Chondrocyte (in vitro differentiated cells): ENCODE measurements around the gene FGF16. TPM values are rescaled to one million over a fixed set of nuclear protein-coding genes. Genes with fewer than 3 reads are reported as not detected.
"Not testable (repeated sequence)": the region's sequence is repeated elsewhere in the genome, so short reads cannot be mapped to it uniquely, and the experiment has no call there.

Experiments used
- DNase-seq: peaks from one replicate; pipeline ENCODE4 v3.0.0; 2021; ENCODE audit warnings: mixed read lengths, low spot score
- H3K27ac Mint-ChIP-seq: one replicate; pipeline ENCODE4 v1.8.0; 2021; ENCODE audit warnings: mild to moderate bottlenecking, moderate library complexity, mixed read lengths; ENCODE audit not compliant: unreplicated experiment
- H3K27me3 Mint-ChIP-seq: 2 replicates; pipeline ENCODE4 v1.8.0; 2021; ENCODE audit warnings: low read depth, mixed read lengths
- H3K36me3 Mint-ChIP-seq: 2 replicates; pipeline ENCODE4 v1.8.0; 2021; ENCODE audit warnings: low read depth, mixed read lengths
- H3K4me1 Mint-ChIP-seq: 2 replicates; pipeline ENCODE4 v1.8.0; 2021; ENCODE audit warnings: low read depth, mild to moderate bottlenecking, mixed read lengths
- H3K4me3 Mint-ChIP-seq: one replicate; pipeline ENCODE4 v1.8.0; 2021; ENCODE audit warnings: mild to moderate bottlenecking, moderate library complexity, mixed read lengths; ENCODE audit not compliant: unreplicated experiment
- H3K9me3 Mint-ChIP-seq: 2 replicates; pipeline ENCODE4 v1.8.0; 2021; ENCODE audit warnings: low read depth, mixed read lengths
- CTCF ChIP-seq: fragments of 200-600 bp; sonication (generic); IDR thresholded peaks from 2 replicates; pipeline ENCODE4 v1.5.0; 2021; ENCODE audit warnings: antibody characterized with exemption, mild to moderate bottlenecking, moderate library complexity
- long read RNA-seq: library from polyadenylated mRNA; stranded (forward); transcript quantifications from one replicate; pipeline ENCODE4 v2.0.0, GENCODE V29; 2021
- total RNA-seq: library from RNA; stranded (reverse); gene quantifications from 3 replicates; pipeline ENCODE4 v1.2.1, GENCODE V29; 2021

Gene FGF16
- total RNA-seq = not detected in 3 replicates
- long read RNA-seq = 0 reads

- H3K4me1 Mint-ChIP-seq = peaks cover 14% of the 10 kb centered on the region
- H3K27me3 Mint-ChIP-seq = peaks cover 6% of the 10 kb centered on the region
- peak within 1 kb of the TSS; percentile 59 for H3K4me3 Mint-ChIP-seq
- no peak for TF ChIP-seq CTCF
- no peaks in the 10 kb centered on the region for H3K36me3 Mint-ChIP-seq
- H3K27ac Mint-ChIP-seq = no peak within 1 kb of the TSS
- peaks cover 5% of the 10 kb centered on the region for H3K9me3 Mint-ChIP-seq
- DNase-seq = no peak
Measured at GRCh38 chrX:77446908-77447652, at the start of gene FGF16. Gene FGF16, plus strand, starts transcription at chrX:77447389. Its CDS starts 286 bp downstream, at chrX:77447675.

DNA sequence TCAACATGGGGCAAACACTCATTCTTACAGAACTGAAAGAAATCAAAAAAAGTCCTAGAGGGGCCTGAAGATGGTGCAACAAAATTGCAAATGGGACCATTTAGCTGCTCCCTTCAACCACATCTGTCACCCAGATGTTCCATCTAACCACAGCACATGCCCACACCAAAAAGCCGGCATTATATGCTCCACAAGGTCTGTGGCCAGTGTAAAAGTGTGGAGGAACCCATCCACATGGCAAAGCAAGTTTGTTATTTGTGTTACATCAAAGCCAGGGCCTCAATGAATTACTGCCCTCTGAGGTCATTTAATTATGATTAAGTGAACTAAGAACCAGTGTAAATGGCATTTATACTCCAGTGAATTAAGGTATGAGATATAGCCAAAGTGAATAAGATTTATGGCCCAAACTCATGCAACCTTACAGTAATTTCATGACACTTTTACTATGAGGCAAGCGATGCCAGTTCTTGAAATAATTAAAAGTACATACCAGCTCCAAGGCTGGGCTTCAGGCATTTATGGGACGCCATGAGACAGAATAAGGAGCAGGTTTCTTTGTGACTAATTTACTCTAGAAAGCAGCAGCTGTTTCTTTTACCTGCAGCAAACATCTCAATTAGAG lies 48.7 kb upstream of the FGF16 start:
- Mint-ChIP-seq H3K9me3 (peaks cover 24% of the 10 kb centered on the region), H3K27me3 (peaks cover 4% of the 10 kb centered on the region), H3K27ac (no peak overlapping the region), H3K36me3 (no peaks in the 10 kb centered on the region), H3K4me1 (no peaks in the 10 kb centered on the region), H3K4me3 (no peak overlapping the region)
- DNase-seq = no peak
- TF ChIP-seq CTCF = no peak

- H3K4me1 Mint-ChIP-seq = no peaks in the 10 kb centered on the region
- H3K9me3 Mint-ChIP-seq = peaks cover 21% of the 10 kb centered on the region
- no peak overlapping the region for H3K27ac Mint-ChIP-seq
- TF ChIP-seq CTCF = no peak
- no peak for DNase-seq
- H3K4me3 Mint-ChIP-seq = no peak overlapping the region
- H3K27me3 Mint-ChIP-seq = peaks cover 6% of the 10 kb centered on the region
- peaks cover 1% of the 10 kb centered on the region for H3K36me3 Mint-ChIP-seq
Measured at GRCh38 chrX:77404419-77404818, 42.8 kb upstream of the FGF16 start.

- H3K4me3 Mint-ChIP-seq, DNase-seq, H3K27ac Mint-ChIP-seq, H3K4me1 Mint-ChIP-seq, H3K36me3 Mint-ChIP-seq, H3K27me3 Mint-ChIP-seq: not testable (repeated sequence)
- peaks cover 34% of the 10 kb centered on the region for H3K9me3 Mint-ChIP-seq
Measured at GRCh38 chrX:77407821-77408220, 39.4 kb upstream of the FGF16 start.

GRCh38 chrX:77412631-77413030 lies 34.6 kb upstream of the FGF16 start:
- TF ChIP-seq CTCF = no peak
- Mint-ChIP-seq H3K36me3 (peaks cover 1% of the 10 kb centered on the region), H3K27ac (no peak overlapping the region), H3K4me1 (no peaks in the 10 kb centered on the region), H3K27me3 (peaks cover 6% of the 10 kb centered on the region), H3K9me3 (peaks cover 30% of the 10 kb centered on the region), H3K4me3 (no peak overlapping the region)
- DNase-seq = no peak
